AG04450 (cell line): ENCODE results near the gene CACNA1A. TPM values are rescaled to one million over a fixed set of nuclear protein-coding genes. Genes with fewer than 3 reads are reported as not detected.

Experiments used
- CTCF ChIA-PET: fragments of 300-600, 350-600 bp; formaldehyde crosslinking; extraction: SDS; loops from one replicate; lab custom pipeline; 2022; ENCODE audit warnings: antibody characterized with exemption, inconsistent platforms; lab: Charles Lee
- POLR2A ChIA-PET: fragments of 350-600 bp; formaldehyde crosslinking; extraction: SDS; loops from one replicate; lab custom pipeline; 2021; ENCODE audit warnings: antibody characterized with exemption, inconsistent platforms; lab: Yijun Ruan, JAX
- DNase-seq: peaks from one replicate; pipeline ENCODE4 v3.0.0-alpha.2; 2011; ENCODE audit warnings: low read depth, low spot score
- H3K27ac ChIP-seq: one replicate; pipeline ENCODE4 v1.5.1; 2012; ENCODE audit warnings: low read depth, low read length, control low read depth
- H3K27me3 ChIP-seq: one replicate; pipeline ENCODE4 v1.6.0; 2012; ENCODE audit warnings: low read length; ENCODE audit not compliant: control insufficient read depth, insufficient read depth
- H3K4me3 ChIP-seq: 2 replicates; pipeline ENCODE4 v1.5.1; 2011; ENCODE audit warnings: mild to moderate bottlenecking, low read depth, low read length, control low read depth
- H3K9me3 ChIP-seq: 2 replicates; pipeline ENCODE4 v1.5.1; 2012; ENCODE audit warnings: low read length; ENCODE audit not compliant: control insufficient read depth, insufficient read depth
- polyA plus RNA-seq: library from polyadenylated mRNA; depleted of rRNA; stranded (reverse); fragments of >200 nt; gene quantifications from 2 replicates; pipeline ENCODE4 v1.2.3, GENCODE V29; 2011
- TF ChIP-seq, protein P1 (sequence below): IDR thresholded peaks from 2 replicates; pipeline ENCODE4 v1.5.1; 2011; ENCODE audit warnings: low read depth, low read length, control low read depth, inconsistent platforms

Gene CACNA1A
- polyA plus RNA-seq, 1 experiment, result 12.2 TPM

DNA sequence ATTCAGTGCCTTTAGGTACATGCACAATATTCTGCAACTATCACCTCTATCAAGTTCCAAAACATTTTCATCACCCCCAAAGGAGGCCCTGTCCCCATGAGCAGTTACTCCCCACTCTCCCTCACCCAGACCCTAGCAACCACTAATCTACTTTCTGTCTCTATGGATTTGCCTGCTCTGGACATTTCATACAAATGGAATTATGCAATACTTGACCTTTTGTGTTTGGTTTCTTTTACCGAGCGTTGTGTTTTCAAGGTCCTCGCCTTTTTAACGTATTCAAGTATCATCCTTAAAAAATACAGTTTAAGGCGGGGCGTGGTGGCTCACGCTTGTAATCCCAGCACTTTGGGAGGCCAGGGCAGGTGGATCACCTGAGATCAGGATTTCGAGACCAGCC is 196.4 kb downstream of the CACNA1A start:
- Histone ChIP-seq H3K27me3 (no peaks in the 10 kb centered on the region), H3K9me3 (no peaks in the 10 kb centered on the region), H3K27ac (no peak overlapping the region), H3K4me3 (no peak overlapping the region)
- POLR2A ChIA-PET, result no interaction called here
- CTCF ChIA-PET, result no interaction called here
- no peak for DNase-seq
- TF ChIP-seq, protein P1, sequence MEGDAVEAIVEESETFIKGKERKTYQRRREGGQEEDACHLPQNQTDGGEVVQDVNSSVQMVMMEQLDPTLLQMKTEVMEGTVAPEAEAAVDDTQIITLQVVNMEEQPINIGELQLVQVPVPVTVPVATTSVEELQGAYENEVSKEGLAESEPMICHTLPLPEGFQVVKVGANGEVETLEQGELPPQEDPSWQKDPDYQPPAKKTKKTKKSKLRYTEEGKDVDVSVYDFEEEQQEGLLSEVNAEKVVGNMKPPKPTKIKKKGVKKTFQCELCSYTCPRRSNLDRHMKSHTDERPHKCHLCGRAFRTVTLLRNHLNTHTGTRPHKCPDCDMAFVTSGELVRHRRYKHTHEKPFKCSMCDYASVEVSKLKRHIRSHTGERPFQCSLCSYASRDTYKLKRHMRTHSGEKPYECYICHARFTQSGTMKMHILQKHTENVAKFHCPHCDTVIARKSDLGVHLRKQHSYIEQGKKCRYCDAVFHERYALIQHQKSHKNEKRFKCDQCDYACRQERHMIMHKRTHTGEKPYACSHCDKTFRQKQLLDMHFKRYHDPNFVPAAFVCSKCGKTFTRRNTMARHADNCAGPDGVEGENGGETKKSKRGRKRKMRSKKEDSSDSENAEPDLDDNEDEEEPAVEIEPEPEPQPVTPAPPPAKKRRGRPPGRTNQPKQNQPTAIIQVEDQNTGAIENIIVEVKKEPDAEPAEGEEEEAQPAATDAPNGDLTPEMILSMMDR, result no peak

GRCh38 chr19:13303381-13304129 is 202.7 kb downstream of the CACNA1A start:
- POLR2A ChIA-PET, result no interaction called here

GRCh38 chr19:13302526-13303270 is 203.6 kb downstream of the CACNA1A start:
- ChIA-PET POLR2A (interaction anchor here (0.5 kb wide), 1 partner anchor 204 kb away, joined by 12 read pairs; no protein-coding TSS in a partner anchor), CTCF (interaction anchor here (0.6 to 1.0 kb wide), 2 partner anchors 25 to 326 kb away, joined by 5 to 6 read pairs; no protein-coding TSS in a partner anchor)
- Histone ChIP-seq H3K27me3 (no peaks in the 10 kb centered on the region), H3K9me3 (no peaks in the 10 kb centered on the region; the same call in 1 of the 2 replicates), H3K4me3 (no peak overlapping the region), H3K27ac (no peak overlapping the region)
- no peak for DNase-seq
- TF ChIP-seq, protein P1, result no peak

More at GRCh38 chr19:13303381-13304129, 202.7 kb downstream of the CACNA1A start:
- no peaks in the 10 kb centered on the region; the same call in 1 of the 2 replicates for H3K9me3 ChIP-seq
- CTCF ChIA-PET, result interaction anchor here (1.7 kb wide), 1 partner anchor 26 kb away, joined by 8 read pairs; no protein-coding TSS in a partner anchor
- DNase-seq, result no peak
- no peak overlapping the region for H3K27ac ChIP-seq
- H3K4me3 ChIP-seq, result no peak overlapping the region
- TF ChIP-seq, protein P1, result no peak
- H3K27me3 ChIP-seq, result no peaks in the 10 kb centered on the region

DNA sequence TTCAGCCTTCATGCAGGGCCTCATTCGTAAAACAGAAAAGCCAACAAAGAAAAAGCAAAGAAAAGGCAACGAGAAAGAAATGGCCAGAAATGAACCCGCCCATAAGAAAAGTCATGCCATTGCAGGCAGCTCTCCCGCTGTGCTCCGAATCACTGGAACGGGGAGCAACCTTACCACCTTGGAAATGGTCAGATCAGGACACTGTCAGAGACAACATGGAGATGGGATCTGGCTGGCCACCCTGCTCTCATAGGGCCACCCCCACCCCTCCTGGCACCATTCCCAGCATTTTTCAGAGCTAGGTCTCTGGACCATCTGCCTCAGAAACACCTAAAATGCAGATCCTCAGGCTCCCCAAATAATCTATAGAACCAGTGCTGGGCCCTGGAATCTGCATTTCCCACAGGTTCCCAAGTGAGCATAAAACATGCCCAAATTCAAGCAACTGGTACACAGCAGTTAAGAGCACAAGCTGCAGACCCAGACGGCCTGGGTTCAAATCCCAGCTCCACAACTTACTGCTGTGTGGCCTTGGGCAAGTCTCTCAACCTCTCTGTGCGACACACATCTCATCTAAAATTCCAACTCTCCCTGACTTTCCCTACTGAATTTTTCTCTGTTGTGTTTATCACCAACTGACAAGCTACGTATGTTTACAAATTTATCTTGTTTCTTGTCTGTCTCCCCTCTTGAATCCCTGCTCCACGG is 204.5 kb downstream of the CACNA1A start:
- POLR2A ChIA-PET, result interaction anchor here (0.6 kb wide), 1 partner anchor 10 kb away, joined by 4 read pairs; no protein-coding TSS in a partner anchor
- no peaks in the 10 kb centered on the region for H3K27me3 ChIP-seq

More for the DNA sequence above, 204.5 kb downstream of the CACNA1A start:
- Histone ChIP-seq H3K27ac (no peak overlapping the region), H3K4me3 (no peak overlapping the region), H3K9me3 (no peaks in the 10 kb centered on the region; the same call in 1 of the 2 replicates)
- CTCF ChIA-PET, result interaction anchor here (0.6 to 1.0 kb wide), 2 partner anchors 24 to 325 kb away, joined by 5 to 6 read pairs; no protein-coding TSS in a partner anchor
- TF ChIP-seq, protein P1, result no peak
- DNase-seq, result no peak
